Nucleus accumbens (tissue), 56 donors: ENCODE data around the gene TKFC.
A peak's percentile ranks its signal among the peaks of the same experiment; 100 is the strongest.
"Not testable (repeated sequence)": the region's sequence is repeated elsewhere in the genome, so short reads cannot be mapped to it uniquely, and the experiment has no call there.

ENCODE experiments used
- DNase-seq, 56 donors: peaks; one replicate each; lab custom pipeline; 2025; lab: John Stamatoyannopoulos, UW

The TKFC gene

GRCh38 chr11:61362542-61362875 is 29.5 kb downstream of the TKFC start:
- DNase-seq, result peak in 3 of 56 donors; percentile 50 to 60 (median 53)

GRCh38 chr11:61364012-61364675 is 31.1 kb downstream of the TKFC start:
- DNase-seq, result no peak

GRCh38 chr11:61367406-61367805 is 34.4 kb downstream of the TKFC start:
- DNase-seq, result no peak

GRCh38 chr11:61368646-61369045 is 35.6 kb downstream of the TKFC start:
- DNase-seq, result no peak

GRCh38 chr11:61369372-61370348 is 36.6 kb downstream of the TKFC start:
- no peak for DNase-seq

GRCh38 chr11:61370349-61371005 is 37.4 kb downstream of the TKFC start:
- DNase-seq, result no peak

GRCh38 chr11:61372659-61373420 is 39.8 kb downstream of the TKFC start:
- no peak for DNase-seq

GRCh38 chr11:61375761-61376108 is 42.7 kb downstream of the TKFC start:
- DNase-seq, result no peak

GRCh38 chr11:61377461-61378160 is 44.6 kb downstream of the TKFC start:
- no peak for DNase-seq

- no peak for DNase-seq
These were observed 45.8 kb downstream of the TKFC start for GRCh38 chr11:61378713-61379313.

GRCh38 chr11:61380884-61381283 is 47.9 kb downstream of the TKFC start:
- DNase-seq, result no peak

GRCh38 chr11:61383859-61384258 is 50.8 kb downstream of the TKFC start:
- DNase-seq, result not testable (repeated sequence)

GRCh38 chr11:61384271-61385242 is 51.5 kb downstream of the TKFC start:
- no peak for DNase-seq

- no peak for DNase-seq
These were observed 57.1 kb downstream of the TKFC start for GRCh38 chr11:61390161-61390560.

GRCh38 chr11:61392981-61393595 is 60.1 kb downstream of the TKFC start:
- peak in 10 of 56 donors; percentile 5 to 48 (median 22) for DNase-seq
